COLO668 (cell line): ENCODE measurements around the gene KRT8.
A peak's percentile ranks its signal among the peaks of the same experiment; 100 is the strongest.

ENCODE experiments used
- DNase-seq: peaks from one replicate; lab custom pipeline; 2025; ENCODE audit not compliant: unreplicated experiment; lab: John Stamatoyannopoulos, UW

Gene KRT8

DNA sequence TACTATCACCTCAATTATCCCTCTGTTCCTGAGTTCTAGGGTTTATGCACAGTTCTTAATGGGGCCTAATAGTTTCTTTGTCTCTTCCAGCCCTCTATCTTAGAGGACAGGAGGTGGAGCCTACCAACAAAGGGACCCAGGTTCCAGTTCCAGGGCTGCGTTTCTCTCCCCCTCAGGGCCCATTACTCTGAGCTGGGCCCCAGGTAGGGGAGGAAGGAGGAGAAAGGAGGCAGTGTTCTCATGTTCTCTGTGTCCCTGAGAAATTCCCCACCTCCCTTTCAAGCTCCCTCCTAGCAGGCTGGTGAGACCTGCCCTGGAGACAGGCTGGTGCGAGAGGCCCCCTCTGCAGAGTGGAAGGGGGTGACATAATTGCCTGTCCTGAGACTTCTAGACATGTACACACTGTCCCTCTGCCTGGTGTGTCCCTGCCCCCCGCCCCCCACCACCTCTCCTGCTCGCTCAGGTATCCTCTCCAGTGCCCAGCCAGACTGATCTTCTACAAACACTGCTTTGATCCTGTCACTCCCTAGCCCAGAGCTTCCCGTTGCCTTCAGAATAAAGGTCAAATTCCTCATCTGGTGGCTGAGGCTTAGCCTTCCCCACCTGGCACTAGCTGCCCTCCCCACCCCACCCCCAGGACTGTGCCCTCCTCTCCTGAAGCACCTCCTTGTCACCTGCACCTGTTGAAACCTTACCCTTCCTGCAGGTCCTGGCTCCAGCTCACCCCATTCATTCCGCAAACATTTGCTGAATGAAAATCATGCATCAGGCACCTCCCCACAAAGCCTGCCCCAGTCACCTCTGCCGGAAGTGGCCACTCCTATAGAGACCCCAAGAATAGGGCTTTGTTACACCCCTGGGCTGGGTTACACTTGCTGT lies 21.1 kb upstream of the KRT8 start:
- peak; percentile 88 for DNase-seq

DNA sequence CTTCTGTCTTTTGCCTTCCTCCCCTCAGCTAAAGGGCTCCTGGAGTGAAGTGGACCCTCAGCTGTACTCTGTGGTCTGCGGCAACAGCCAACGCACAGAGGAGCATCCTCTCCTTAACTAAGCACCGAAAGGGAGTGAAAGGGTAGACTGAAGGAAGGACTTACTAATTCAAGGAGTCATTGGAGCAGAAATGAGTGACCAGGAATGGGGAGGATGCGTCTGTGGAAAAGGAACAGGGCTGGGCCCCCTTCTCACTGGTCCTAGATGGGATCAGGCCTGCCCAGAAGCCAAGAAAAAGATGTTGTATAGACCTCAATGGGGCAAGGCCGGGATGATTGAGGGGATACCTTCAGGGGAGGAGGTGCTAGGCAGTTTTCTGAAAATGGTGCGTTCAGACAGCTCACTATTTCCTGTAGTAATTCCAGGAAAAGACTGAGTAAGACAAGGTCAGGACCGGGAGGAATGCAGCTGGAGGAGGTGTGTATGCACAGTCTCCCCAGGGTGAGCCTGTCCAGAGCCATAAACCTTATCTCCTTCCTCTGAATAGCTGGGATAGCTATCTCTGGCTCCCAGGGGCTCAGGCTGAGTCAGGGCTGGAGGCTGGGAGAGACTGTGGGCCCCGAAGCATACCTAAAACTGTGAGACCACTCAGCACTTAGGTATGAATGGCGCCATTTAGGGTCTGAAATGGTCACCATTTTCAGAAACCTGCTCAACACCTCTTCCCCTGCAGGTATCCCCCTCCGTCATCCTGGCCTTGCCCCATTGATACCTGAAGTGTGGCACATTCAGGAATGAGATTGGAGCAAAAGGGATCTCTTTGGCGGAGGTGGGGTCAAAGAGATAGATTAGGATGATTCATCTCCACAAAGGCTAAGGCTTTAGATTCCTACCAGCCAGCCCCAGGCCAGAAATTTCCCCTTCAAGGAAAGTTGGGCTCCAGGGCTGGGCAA lies 20.2 kb upstream of the KRT8 start:
- no peak for DNase-seq

DNA sequence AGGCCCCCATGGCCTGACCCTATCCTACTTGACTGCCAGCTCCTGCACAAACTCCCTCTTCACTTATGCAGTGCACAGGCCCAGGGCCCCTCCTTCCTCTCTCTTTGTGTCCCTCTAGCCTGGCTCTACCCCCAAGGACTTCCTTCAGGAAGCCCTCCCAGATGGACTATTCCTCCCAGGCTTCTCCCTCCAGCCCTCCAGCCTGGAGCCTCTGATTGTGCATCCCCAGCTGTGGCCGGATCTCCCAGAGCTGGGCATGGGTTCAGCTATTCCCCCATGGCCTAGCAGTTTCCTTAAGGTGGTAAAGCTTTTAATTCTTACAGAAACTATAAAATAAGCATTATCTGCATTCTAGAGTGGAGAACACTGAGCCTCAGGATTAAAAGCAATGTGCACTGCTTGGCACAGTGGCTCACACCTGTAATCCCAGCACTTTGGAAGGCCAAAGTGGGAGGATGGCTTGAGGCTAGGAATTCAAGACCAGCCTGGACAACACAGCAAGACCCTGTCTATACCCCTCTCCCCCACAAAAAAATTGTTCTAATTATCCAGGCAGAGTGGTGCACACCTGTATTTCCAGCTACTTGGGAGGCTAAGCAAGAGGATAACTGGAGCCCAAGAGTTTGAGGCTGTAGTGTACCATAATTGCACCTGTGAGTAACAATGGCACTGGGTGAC lies 16.8 kb upstream of the KRT8 start:
- no peak for DNase-seq

DNA sequence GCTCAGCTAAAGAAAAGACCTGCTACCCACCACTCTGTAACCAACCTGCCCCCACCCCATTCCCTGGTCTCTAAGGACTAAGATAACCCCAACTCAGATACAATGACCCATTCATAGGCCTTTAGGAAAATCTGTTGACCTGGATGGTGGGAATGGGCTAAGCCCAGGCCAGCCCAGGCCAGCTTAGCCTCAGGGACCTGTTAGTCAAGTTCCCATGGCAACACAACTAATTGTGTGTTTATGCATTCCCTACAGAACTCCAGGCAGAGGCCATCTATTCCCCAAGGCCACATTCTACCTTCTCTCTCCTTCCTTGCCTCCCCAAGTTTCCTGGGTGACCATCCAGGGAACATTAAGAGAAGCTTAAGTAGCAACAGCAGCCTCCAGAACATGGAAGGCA lies 16.1 kb upstream of the KRT8 start:
- no peak for DNase-seq

DNA sequence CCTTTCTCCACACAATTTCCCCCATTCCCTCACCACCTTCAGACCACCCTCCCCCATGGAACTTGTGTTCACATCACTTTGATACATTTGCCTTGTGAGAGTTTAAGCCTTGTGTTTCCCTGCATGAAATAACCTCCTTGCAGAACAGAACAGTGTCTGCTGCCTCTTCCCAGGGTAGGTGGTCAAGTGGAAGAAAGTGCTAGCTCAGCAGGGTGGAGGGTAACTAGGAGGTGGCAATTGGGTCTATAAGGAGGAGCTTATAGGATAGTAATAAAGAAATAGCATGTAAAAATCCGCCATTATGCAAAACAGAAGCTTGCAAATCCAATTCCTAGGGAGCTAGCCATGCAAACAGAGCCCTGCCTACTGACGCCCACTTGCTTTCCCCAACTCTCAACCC lies 13.9 kb upstream of the KRT8 start:
- no peak for DNase-seq

DNA sequence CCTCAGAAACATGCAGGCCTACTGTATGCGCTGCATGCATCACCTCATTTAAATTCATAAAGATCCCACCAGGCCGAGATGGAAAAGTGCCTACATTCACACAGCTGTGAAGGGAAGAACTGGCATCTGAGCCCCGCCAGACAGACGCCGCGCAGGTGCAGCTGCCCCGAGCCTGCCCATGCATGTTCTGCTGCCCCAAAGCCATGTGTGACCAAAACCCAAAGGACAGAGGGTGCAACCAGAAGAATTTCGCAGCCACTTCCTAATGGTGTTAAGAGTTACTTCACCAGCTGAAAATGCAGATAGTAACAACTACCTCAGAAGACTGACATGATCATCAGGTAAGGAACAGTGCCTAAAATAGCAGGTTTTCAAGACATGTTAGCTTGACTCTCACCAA lies 13.5 kb upstream of the KRT8 start:
- DNase-seq = no peak

DNA sequence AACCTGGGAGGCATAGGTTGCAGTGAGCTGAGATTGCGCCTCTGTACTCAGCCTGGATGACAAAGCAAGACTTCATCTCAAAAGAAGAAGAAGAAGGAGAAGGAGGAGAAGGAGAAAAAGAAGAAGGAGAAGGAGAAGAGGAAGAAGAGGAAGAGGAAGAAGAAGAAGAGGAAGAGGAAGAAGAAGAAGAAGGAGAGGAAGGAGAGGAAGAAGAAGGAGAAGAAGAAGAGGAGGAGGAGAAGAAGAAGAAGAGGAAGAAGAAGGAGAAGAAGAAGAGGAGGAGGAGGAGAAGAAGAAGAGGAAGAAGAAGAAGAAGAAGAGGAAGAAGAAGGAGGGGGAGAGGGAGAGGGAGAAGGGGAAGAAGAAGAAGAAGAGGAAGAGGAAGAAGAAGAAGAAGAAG lies 12.9 kb upstream of the KRT8 start:
- no peak for DNase-seq

DNA sequence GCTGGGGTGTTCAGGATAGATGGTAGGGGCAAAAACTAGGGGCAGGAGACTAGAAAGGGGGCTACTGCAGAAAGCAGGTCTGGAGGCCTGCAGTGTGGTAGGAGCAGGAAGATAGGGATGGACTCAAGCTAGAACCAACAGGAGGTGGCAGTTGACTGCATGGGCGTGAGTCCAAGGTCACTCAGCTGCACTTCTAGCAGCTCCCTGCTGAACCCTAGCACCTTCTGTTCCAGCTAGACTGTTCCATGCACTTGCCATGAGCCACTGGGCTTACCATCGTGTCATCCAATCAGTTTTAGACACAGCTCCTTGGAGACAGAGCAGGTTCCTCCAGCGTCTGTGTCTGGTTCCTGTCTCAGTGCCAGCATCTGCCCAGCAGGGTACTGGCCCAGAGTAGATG lies 11.3 kb upstream of the KRT8 start:
- DNase-seq = no peak

DNA sequence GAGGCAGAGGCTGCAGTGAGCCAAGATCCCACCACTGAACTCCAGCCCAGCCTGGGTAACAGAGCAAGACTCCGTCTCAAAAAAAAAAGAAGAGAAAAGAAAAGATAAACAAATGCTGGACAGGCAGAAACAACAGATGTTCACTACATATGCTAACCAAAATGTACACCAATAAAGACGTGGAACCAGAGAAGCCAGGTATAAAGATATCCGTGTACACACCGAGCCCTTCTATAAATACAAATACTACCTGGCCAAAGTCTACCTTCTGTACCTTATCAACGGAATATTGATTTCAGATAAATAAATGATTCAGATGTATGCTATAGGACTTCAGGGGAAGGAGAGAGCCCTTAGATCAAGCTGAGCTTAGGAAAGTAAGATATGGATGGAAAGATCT lies 10.8 kb upstream of the KRT8 start:
- DNase-seq = no peak

DNA sequence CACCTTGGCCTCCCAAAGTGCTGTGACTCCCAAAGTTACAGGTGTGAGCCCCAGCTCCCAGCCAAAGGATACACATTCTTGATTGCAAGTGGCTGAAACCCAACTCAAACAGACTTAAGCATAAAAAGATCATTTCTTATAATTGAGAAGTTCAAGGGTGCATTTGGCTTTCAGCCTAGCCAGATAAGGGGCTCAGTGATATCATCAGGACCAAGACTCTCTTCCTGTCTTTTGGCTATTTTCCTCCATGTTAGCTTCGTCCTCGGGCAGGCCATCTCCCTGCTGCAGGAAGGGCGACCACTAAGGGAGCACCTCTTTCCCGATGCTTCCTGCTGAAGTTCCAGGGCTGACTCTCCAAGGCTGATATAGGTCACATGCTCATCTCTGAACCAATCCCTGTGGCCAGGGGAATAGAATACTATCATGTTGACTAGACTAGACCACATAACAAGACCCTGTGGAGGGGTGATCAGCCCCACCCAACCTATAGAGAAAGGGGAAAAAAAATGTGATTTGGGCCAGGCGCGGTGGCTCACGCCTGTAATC lies 9.8 kb upstream of the KRT8 start:
- DNase-seq = no peak

DNA sequence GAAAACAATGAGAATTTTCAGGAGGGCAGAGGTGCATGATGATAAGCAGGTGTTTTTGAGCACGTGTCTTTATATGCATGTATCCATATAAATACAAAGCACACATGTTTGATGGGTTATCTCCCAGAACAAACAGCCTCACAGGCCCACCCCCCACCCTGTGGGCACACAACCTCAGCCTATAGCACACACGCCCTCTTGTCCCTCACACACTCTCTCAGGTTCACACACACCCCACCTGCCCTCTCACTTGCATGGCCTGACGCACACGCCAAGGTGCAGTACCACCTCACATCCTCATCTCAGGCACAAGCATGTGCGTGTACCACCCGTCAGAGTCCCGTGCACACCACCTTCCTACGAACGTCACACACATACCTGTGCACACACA lies 8.6 kb upstream of the KRT8 start:
- DNase-seq = peak; percentile 82

DNA sequence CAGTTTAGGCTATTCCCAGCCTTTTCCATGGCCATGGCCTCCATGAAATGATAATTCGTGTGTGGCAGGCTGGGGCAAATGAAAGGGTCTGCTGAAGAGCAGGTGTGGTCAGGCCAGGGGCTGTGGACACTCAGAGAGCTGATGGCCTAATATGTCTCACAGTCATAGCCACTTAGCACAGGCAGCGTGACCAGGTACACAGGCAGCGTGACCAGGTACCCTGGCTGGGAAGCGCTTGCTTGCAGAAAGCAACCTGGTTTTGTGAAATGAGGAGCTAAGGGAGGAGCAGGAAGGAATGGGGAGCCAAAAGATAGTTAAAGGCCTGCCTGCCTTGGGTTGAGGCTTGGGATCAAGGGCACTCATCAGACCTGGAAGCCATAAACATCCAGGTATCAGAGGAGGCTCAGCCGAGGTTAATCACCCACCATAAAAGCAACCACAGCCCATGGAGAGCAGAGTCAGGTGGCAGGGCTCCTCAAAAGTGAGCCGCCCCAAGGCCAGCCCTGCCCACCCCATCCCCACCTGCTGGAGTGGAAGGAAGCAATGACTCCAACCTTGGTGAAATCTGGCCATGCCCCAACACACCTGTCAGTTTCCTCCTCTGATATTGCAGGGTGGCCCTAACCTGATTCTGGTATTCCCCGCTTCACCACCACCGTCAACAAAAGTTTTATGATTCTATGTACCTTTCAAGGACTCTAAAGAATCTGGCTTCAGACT lies 8.0 kb upstream of the KRT8 start:
- peak; percentile 75 for DNase-seq

DNA sequence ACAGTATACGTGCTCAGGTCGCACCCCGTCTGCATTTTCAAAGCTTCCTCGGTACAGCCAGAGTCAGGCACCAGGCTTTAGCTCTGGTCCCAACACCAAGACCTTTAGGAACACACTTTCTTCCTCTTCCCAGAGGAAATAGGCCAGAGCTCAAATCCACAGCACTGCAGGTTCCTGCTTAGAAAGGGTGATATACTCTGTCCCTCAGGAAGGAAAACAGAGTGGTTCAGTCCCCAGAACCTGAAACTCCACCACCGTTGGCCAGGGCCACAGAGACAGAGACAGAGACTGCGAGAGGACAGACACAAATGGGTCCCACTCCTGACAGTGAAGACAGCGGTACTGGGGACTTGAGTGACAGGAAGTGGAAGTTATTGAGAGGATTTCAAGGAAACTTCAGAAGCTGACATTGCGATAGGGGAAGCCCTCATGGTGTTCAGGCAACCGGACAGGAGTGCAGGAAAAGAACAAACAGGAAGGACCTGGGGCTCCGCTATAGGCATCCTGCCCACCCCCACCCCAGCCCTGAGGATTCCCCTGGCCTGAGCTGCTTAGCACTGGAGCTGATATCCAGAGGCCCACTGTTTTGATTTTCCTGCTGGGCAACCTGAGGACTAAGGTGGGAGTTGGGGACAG lies 5.5 kb upstream of the KRT8 start:
- no peak for DNase-seq

DNA sequence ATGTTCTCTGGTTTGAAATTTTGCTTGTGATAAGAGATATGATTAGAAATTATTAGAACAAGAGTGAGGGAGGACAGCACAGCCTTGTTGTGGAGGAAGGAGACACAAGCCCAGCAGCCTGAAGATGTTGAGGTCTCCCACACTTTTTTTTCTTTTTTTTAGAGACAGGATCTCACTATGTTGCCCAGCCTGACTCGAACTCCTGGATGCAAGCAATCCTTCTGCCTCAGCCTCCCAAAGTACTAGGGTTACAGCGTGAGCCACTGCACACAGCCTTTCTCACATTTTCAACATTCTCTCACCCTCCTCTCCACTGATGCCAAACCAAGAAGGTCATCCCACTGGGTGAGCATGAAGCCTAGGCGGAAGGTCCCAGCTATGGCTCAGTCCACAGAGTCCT lies 4.9 kb upstream of the KRT8 start:
- DNase-seq = no peak

DNA sequence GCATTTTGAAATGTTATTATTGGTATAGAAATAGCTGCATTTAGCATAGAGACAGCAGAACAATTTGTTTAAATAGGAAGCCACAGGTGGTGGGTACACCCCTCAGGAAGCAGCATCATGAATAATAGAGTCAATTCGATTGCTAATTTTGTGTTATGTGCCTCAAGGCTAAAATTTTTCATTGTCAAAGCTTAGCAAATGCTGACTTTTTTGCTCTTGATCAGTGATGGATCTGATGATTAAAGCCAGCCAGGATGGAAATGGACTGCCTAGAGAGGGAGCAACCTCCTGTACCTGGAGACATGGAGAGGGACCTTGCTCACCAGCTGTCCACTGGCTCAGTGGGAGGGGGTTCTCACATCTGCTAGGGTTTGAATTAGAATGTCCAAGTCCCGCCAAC lies 4.5 kb upstream of the KRT8 start:
- no peak for DNase-seq

DNA sequence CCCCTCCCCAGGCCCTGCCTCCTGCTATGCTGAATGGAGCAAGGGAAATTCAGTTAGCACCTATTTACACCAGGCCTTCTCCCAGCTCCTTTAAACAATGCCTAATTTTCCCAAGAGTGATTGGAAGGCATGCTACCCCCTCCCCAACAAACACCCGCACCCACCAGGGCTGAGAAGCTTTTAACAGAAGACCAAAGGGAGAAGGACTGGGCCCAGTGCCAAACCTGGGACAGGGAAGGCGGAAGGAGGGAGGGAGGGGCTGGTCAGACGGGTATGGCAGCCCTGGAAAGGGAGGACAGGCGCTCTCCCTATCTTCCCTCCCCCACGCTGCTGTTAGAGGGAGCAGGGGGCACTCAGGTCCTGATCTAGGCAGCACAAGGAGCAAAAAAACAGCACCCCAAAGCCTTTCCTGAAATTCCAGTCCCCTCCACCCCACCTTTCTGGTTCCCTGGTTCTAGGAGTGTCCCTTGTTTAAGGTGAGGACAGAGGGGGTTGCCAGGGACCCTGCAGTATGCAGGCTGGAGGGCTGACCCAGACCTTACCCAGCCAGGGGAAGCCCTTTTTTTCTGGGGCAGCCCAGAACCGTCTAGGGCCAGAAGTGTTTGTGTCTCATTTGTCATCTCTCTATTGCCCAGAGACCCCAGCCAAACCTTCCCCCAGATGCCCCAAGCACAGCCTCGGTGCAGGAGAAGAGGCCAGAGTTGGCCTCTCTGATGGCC lies 2.4 kb upstream of the KRT8 start:
- DNase-seq = peak; percentile 81

DNA sequence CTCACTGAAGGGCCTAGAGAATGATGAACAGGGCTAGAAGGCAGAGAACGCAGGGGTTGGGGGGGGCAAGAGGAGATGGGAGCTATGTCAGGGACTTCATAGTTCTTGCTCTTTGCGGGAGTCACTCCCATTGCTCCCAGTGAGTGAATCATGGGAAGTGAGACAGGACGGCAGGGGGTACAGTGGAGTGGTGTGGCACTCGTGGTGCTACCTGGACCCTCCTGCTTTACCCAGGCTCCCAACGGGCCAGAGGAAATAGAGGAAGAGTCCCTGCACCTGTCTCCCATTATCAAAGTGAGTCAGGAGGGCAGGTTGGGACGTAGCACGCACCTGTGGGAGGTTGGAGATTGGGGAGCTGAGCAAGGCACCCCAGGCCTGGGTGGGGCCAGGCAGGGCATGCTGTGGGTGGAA lies 1.3 kb upstream of the KRT8 start:
- DNase-seq = peak; percentile 39

DNA sequence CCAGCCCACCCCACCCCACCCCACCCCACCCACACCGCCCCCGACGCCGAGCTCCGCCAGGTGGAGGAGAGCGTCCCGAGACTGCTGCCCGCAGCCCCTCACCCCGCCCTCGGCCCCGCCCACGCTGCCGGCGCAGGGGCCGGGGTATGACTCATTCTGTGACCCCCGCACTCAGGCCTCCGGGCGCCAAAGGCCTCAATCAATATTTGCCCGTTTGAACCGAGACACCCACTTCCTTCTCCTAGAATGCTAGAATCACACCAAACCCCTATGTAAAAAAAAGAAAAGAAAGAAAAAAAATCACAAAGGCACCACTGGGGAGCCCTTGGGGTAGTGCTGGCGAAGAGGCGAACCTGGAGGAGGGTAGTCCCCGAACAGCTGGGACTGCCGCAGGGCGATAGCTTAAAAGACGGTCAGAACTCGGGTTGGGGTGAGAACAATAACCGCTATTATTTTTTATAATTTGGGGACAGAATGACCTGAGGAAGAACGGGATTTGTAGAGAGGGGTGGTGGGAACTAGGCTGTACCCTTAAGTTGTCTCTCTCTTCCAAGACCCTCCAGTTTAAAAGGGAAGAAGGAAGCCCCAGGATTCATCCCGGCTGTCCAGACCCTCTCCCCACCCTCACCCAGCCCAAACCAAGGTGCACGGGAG lies 894 bp downstream of the KRT8 start:
- DNase-seq = peak; percentile 74

DNA sequence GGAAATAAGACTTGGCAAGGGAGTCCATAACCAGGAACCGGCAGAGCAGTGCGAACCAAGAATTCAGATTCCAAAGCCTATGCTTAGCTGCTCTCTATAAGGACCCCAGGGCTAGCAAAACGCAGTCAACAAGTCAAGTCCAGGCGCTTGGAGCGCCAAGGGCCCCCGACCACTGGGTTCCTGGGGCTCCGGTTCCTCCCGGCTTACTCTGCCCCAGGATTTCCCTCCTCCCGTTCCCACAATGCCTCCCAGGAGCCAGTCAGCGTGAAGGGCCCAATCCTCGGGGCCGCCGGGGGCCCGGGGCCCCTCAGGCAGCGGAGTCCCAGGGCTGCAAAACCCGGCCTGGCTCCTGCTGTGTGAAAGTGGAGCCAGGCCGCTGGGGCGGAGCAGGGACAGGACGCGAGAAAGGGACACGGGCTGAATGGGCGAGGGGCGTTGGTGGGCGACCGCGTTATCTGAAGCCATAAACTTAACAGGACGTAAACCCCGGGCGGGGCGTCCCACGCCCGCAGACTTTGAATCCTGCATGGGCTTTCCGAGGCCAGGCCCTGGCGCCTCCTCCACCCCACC lies 1.5 kb downstream of the KRT8 start:
- DNase-seq = peak; percentile 87
